ENCODE results near the gene NUDT6. TPM values are rescaled to one million over a fixed set of nuclear protein-coding genes. Genes with fewer than 3 reads are reported as not detected.
"Not testable (repeated sequence)": the region's sequence is repeated elsewhere in the genome, so short reads cannot be mapped to it uniquely, and the experiment has no call there.

The NUDT6 gene
- total RNA-seq, 1 donor from 2014 or later, result 3.9 TPM

- FAIRE-seq (no peak), DNase-seq (ENCODE audit: low read depth) (no peak)
- Histone ChIP-seq H3K36me3 (ENCODE audit: control insufficient read depth, insufficient read depth, low read length) (peaks cover 7% of the 10 kb centered on the region), H3K27me3 (ENCODE audit: control insufficient read depth, insufficient read depth, low read length) (no peaks in the 10 kb centered on the region), H3K4me3 (ENCODE audit: low read depth, low read length) (no peak overlapping the region)
- no peak for TF ChIP-seq CTCF (IDR thresholded peaks at IDR 0.05; ENCODE audit: insufficient read depth, low read length, severe bottlenecking)
Measured at GRCh38 chr4:122948671-122949070, 26.3 kb upstream of the NUDT6 start.

- Histone ChIP-seq H3K27me3 (ENCODE audit: control insufficient read depth, insufficient read depth, low read length) (no peaks in the 10 kb centered on the region), H3K36me3 (ENCODE audit: control insufficient read depth, insufficient read depth, low read length) (peaks cover 3% of the 10 kb centered on the region), H3K4me3 (ENCODE audit: low read depth, low read length) (no peak overlapping the region)
- no peak for TF ChIP-seq CTCF (IDR thresholded peaks at IDR 0.05; ENCODE audit: insufficient read depth, low read length, severe bottlenecking)
- no peak for FAIRE-seq
- no peak for DNase-seq (ENCODE audit: low read depth)
Measured at GRCh38 chr4:122946142-122946541, 23.7 kb upstream of the NUDT6 start.

GRCh38 chr4:122945136-122945535 lies 22.7 kb upstream of the NUDT6 start:
- H3K36me3 ChIP-seq (ENCODE audit: control insufficient read depth, insufficient read depth, low read length); FAIRE-seq: not testable (repeated sequence)

GRCh38 chr4:122932763-122933162 lies 10.4 kb upstream of the NUDT6 start:
- Histone ChIP-seq H3K27me3 (ENCODE audit: control insufficient read depth, insufficient read depth, low read length) (no peaks in the 10 kb centered on the region), H3K4me3 (ENCODE audit: low read depth, low read length) (no peak overlapping the region), H3K36me3 (ENCODE audit: control insufficient read depth, insufficient read depth, low read length) (peaks cover 2% of the 10 kb centered on the region)
- no peak for TF ChIP-seq CTCF (IDR thresholded peaks at IDR 0.05; ENCODE audit: insufficient read depth, low read length, severe bottlenecking)
- FAIRE-seq, result no peak
- DNase-seq (ENCODE audit: low read depth), result no peak

More at GRCh38 chr4:122945136-122945535, 22.7 kb upstream of the NUDT6 start:
- not testable (repeated sequence) for H3K4me3 ChIP-seq (ENCODE audit: low read depth, low read length); H3K27me3 ChIP-seq (ENCODE audit: control insufficient read depth, insufficient read depth, low read length); DNase-seq (ENCODE audit: low read depth)

- TF ChIP-seq CTCF (IDR thresholded peaks at IDR 0.05; ENCODE audit: insufficient read depth, low read length, severe bottlenecking), result no peak
- FAIRE-seq (no peak), DNase-seq (ENCODE audit: low read depth) (peak; percentile 37)
- no peaks in the 10 kb centered on the region for H3K27me3 ChIP-seq (ENCODE audit: control insufficient read depth, insufficient read depth, low read length)
- no peak overlapping the region for H3K4me3 ChIP-seq (ENCODE audit: low read depth, low read length)
- H3K36me3 ChIP-seq (ENCODE audit: control insufficient read depth, insufficient read depth, low read length), result peaks cover 2% of the 10 kb centered on the region
Measured at GRCh38 chr4:122930862-122931261, 8.5 kb upstream of the NUDT6 start.

GRCh38 chr4:122928930-122929329 lies 6.5 kb upstream of the NUDT6 start:
- no peaks in the 10 kb centered on the region for H3K27me3 ChIP-seq (ENCODE audit: control insufficient read depth, insufficient read depth, low read length)
- no peak overlapping the region for H3K4me3 ChIP-seq (ENCODE audit: low read depth, low read length)
- TF ChIP-seq CTCF (IDR thresholded peaks at IDR 0.05; ENCODE audit: insufficient read depth, low read length, severe bottlenecking), result no peak
- H3K36me3 ChIP-seq (ENCODE audit: control insufficient read depth, insufficient read depth, low read length), result no peaks in the 10 kb centered on the region
- peak; percentile 5 for DNase-seq (ENCODE audit: low read depth)
- FAIRE-seq, result no peak

Measured in bronchial epithelial cell (primary cell).